GM23248 (cell line): ENCODE results near the gene CMIP.

Source experiments
- EZH2 ChIP-seq: fragments of 200-600 bp; sonication (generic); IDR thresholded peaks from 2 replicates; pipeline ENCODE4 v1.6.1; 2018; ENCODE audit warnings: antibody characterized with exemption, mild to moderate bottlenecking; ENCODE audit not compliant: insufficient read depth, poor library complexity, severe bottlenecking
- EZH2phosphoT487 ChIP-seq: fragments of 200-600 bp; sonication (generic); IDR thresholded peaks from 2 replicates; pipeline ENCODE4 v1.6.1; 2018; ENCODE audit warnings: antibody characterized with exemption, moderate library complexity, mild to moderate bottlenecking, low read depth; ENCODE audit not compliant: insufficient read depth

DNA sequence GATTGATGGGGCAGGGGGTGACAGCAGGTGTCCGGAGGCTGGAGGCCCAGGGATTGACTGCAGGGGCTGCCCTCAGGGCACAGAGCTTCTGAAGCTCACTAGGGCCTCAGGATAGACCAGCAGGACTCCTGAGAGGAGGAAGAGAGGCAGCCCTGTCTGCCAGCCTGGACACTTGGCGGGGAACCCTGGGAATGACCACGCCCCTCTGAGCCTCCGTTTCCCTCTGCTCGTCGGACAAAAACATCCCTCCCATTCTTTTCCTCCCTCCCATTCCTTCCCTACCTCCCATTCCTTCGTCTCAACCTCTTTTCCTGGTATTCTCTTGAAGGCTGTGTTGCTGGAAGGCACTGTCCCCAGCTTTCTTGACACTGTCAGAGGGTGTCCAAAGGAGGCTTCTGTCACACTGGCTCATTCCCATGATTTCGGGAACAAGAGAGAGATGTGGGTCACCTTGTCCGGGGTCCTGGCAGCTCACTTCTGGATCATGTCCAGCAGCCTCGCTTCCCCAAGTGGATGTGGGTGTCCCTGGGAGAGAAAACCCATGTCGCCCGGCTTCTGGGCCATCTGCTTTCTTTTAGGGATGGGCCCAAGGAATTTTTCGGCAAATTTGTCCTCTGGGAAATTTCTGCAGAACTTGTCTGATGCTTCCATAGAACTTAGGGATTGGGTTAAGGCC lies 145.5 kb downstream of the CMIP start:
- TF ChIP-seq EZH2 (no peak), EZH2phosphoT487 (no peak)
